GM12891 (cell line): ENCODE measurements around the gene USP4.

Experiments
- PAX5 ChIP-seq: IDR thresholded peaks from 2 replicates; pipeline ENCODE4 v1.6.1; 2011; ENCODE audit warnings: low read length, moderate library complexity, mild to moderate bottlenecking; ENCODE audit not compliant: insufficient read depth, severe bottlenecking
- POLR2AphosphoS5 ChIP-seq: IDR thresholded peaks from 2 replicates; pipeline ENCODE4 v1.6.1; 2011; ENCODE audit warnings: low read depth, low read length, control low read depth
- SPI1 ChIP-seq: IDR thresholded peaks from 2 replicates; pipeline ENCODE4 v1.6.1; 2011; ENCODE audit warnings: low read depth, low read length, control low read depth

DNA sequence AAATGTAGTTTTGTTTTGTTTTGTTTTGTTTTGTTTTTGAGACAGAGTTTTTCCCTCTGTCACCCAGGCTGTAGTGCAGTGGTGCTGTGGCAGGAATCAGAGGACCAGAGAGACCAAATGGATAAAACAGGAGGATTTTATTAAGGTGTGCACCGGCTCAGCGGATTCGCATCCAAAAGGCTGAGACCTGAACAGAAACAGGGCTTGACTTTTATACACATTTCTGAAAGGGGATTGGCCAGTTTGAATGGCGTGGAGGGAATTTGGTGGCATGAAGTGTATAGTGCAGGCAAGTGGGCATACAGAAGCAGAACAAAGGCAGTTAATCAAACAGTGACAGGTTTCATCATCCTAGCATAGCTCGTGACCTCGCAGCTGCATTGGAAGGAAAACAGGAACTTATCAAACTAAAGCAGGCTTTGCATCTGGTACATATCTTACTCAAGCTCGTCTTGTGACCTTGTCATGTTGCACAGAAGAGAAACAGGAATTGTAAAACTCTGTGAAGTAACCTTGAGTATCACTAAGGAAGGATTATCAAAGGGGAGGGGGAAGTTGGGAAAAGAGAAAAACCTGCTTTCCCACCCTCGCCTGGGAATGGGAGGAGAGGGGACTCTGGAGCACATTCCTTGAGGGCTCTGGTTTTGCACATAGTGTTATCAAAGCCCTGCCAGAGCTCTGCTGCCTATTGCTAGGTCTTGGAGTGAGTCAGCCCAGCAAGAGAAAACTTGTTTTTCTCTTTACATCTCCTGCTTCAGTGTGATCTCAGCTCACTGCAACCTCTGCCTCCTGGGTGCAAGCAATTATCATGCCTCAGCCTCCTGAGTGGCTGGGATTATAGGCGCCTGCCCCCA is 101.4 kb downstream of the USP4 start:
- TF ChIP-seq SPI1 (0 out of 2 replicates have a peak, but pooled peaks have one; percentile 12), POLR2AphosphoS5 (no peak), PAX5 (no peak)
